T1000 (cell line): ENCODE results near the gene SDHAF3.
A peak's percentile ranks its signal among the peaks of the same experiment; 100 is the strongest.
"Not testable (repeated sequence)": the region's sequence is repeated elsewhere in the genome, so short reads cannot be mapped to it uniquely, and the experiment has no call there.

Source experiments
- DNase-seq: peaks from one replicate; lab custom pipeline; 2025; ENCODE audit warnings: mixed read lengths; lab: John Stamatoyannopoulos, UW

Gene SDHAF3

DNA sequence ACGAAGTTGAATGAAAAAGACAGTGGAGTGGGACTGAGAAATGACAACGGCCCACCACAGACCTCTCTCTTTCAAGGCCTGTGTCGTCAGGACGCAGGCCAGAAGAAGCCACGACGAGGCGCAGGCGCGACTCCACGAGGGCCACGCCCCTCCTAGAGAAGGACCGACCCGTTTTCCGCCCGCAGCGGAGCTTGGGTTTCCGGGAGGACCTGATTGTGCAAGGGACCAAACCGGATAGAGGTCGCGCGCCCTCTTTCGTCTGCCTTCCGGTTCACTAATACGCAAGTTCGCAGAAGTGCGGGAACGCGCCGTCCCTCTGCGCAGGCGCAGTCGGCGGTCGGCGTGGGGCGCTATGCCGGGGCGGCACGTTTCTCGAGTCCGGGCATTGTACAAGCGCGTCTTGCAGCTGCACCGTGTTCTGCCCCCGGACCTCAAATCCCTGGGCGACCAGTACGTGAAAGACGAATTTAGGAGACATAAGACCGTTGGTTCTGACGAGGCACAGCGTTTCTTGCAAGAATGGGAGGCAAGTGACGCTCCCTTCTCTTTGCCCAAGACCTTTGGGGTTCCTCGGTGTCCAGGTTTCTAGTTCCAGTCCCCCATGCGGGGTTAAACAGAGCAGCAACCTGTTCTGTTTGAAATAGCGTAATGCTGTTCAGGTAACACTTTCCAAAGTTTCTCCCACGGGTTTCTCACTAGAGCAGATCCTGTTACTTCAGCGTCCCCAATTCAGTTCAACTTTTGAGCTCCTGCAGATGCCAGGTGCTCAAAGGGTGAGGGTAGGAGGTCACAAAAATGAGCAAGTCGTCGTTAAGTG lies at the start of gene SDHAF3:
Gene SDHAF3 (plus strand): TSS at position 327 of the 817 bp plus-strand sequence. CDS start 26 bp downstream, at position 353.
- DNase-seq: peak; percentile 98

GRCh38 chr7:97072025-97072424 lies 45.5 kb upstream of the SDHAF3 start:
- DNase-seq: not testable (repeated sequence)

- no peak for DNase-seq
Measured at GRCh38 chr7:97075928-97076327, 41.6 kb upstream of the SDHAF3 start.

- DNase-seq: no peak
Measured at GRCh38 chr7:97078023-97078969, 39.2 kb upstream of the SDHAF3 start.

DNA sequence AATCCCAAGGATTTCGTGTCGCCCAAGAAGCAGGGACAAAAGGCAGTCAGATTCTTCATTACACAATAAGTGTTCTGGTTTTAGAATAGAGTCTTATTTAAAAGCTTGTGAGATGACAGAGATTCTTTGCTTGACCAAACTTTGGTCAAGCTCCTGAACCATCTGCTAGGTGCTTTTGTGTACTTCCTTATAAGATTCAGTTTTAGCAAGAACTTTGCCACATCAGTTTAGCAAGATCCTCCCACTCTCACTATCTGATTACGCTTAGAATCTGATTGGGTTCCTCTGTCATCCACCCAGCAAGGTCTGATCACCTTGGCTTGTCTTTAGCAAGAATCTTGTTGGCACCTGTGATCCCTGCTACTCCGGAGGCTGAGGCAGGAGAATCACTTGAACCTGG lies 38.2 kb upstream of the SDHAF3 start:
- DNase-seq: no peak

- no peak for DNase-seq
Measured at GRCh38 chr7:97081521-97082300, 35.8 kb upstream of the SDHAF3 start.

DNA sequence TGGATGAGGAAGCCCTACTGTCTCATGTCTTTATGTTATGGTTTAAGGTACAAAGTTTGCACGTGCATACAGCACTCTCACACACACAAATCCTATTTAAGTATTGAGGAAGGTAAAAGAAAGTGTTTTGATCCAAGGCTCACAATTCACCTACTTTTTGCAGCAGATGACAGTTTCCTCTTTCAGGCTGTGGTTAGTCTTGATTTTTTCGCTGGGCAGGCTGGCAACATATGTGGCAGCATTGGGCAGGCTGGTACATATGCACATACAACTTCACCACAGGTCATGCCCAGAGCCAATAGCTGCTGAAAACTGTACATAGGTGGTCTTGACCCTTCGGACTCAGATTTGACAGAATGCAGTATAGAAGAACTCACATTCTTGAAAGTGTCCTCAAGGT lies 29.1 kb upstream of the SDHAF3 start:
- no peak for DNase-seq

DNA sequence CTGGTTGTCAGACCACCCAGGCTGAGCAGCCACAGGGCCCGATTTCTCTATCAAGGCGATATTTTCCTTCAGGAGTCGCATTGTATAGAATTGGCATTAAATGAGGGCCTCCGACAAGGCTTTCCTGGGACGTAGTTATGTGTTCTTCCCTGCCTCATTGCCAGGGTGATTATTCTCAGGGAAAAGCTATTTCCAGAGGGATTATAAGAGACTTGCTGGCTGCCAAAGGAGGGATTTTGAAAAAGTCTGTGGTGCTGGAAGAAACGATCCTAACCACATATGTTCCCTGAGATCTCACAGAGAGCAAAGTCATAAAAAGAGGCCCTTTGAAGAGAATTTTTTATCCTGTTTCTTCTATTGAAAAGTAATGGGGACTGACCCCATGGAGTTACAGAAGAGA lies 27.7 kb upstream of the SDHAF3 start:
- DNase-seq: no peak

DNA sequence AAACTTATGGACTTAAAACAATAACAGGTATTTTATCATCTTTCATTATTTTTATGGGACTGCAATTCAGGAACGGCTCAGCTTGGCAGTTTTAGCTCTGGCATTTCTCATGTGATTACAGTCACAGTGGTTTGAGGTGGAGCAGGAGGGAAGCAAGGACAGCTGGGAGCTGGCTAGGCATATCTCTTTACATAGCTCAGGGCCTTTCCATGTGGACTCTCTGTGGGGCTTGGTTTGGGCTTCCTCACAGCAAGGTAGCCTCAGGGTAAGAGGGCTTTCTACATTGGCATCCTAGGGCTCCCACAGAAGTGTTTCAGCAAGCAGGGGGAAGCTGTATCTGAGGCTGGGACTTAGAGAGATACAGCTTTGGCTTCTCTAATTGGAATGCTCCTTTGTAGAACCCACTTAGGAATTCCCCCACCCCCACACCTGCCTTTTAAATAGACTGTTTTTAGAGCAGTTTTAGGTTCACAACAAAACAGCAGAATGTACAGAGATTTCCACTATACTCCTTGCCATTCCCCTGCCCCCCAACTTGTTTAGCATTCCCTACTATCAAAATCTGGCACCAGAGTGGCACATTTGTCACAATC lies 26.6 kb upstream of the SDHAF3 start:
- DNase-seq: no peak

GRCh38 chr7:97094284-97094930 lies 23.1 kb upstream of the SDHAF3 start:
- no peak for DNase-seq

GRCh38 chr7:97096037-97096436 lies 21.5 kb upstream of the SDHAF3 start:
- DNase-seq: no peak

- DNase-seq: no peak
Measured at GRCh38 chr7:97096661-97097060, 20.8 kb upstream of the SDHAF3 start.

DNA sequence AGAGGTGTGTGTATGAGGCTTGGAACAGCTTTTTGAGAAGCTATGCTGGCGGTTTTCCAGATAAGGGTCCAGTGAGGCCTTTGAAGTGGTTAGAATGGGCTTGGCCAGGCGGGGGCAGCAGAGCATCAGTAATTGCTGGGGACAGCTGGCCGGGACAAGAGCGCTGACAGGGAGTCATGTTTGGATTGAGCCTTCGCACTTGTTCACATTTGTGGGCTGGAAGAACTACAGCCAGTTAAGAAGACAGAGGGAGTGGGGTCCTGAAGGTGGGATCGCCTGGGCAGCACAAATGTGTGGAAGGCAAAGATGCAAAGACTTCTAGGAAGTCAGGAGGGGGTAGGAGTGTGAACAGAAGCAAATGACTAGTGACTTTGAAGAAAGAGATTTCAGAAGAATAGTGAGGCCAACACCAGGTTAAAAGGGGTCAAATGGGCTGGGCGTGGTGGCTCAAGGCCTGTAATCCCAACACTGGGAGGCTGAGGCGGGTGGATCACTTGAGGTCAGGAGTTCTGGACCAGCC lies 12.7 kb upstream of the SDHAF3 start:
- DNase-seq: peak; percentile 41

- DNase-seq: no peak
Measured at GRCh38 chr7:97107192-97107800, 10.2 kb upstream of the SDHAF3 start.

- no peak for DNase-seq
Measured at GRCh38 chr7:97116308-97116707, 1.2 kb upstream of the SDHAF3 start.

DNA sequence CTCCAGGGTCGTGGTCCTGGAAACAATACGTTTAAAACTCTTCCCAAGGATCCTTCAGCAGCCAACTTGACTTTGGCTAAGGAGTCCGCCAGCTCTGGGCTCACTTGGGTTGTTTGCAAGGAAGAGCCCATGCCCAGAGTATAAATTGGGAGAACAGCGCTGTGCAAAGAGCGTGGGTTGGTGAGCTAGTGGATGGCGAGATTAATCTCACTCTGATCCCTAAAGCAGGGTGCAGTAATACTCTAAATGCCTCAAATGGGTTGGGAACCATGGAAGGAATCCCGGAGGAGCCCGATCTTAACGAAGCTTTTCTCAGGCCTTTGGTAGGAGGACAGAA lies 495 bp upstream of the SDHAF3 start:
- DNase-seq: no peak

DNA sequence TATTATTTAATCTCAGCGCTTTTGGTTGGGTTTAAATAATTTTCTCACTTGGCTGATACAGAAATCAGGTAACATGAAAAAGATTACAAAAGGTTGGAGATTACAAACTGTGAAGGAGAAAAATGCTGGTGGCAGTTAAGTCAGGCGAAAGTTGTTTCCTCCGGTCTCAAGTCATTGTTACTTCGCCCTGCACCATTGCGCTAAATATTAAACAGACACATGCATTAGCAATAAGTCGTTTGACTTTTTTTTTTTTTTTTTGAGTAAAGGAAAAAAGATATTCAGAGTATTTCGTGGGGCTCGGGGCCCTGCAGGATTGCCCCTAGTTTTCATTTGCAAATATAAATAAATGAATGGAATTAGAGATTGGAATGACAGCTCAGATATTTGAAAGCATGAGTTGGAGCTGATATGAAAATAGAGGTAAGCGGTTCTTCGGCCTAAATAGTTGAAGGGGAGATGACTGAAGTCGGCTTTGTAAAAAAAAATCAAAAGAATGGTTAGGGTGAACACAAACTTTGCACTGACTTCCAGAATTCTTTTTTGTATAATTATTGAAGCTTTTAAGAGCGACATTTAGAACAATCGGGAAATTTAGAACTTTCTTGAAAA lies 914 bp downstream of the SDHAF3 start:
- DNase-seq: no peak

DNA sequence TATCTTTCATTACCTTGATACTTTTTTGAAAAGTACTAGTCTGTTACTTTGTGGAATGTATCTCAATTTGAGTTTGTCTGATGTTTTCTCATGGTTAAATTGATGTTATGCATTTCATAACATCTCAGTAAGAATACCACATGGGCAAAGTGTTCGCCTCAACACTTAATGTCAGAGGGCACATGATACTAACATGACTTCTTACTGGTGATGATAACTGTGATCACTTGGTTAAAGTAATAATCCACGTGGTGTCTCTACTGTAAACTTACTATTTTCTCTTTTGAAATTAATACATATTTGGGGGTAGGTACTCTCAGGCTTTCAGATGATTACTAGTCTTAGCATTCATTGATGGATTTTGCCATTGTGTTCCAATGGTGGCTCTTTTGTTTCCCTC lies 2.2 kb downstream of the SDHAF3 start:
- no peak for DNase-seq

GRCh38 chr7:97120713-97121457 lies 3.4 kb downstream of the SDHAF3 start:
- DNase-seq: no peak
